T-helper 1 cell treated with Interleukin-12 subunit alpha and Interleukin-12 subunit beta and Interleukin-4 antibody, amounts not matched to agents 30 μg/mL and 1 μg/mL, for 36 hours (primary cell): ENCODE measurements around the gene SDK1.

Source experiments
- H3K27ac Mint-ChIP-seq: one replicate; pipeline ENCODE4 v1.8.0; 2021; ENCODE audit warnings: mild to moderate bottlenecking, mixed read lengths
- H3K27me3 Mint-ChIP-seq: one replicate; pipeline ENCODE4 v1.8.0; 2021; ENCODE audit warnings: low read depth, mixed read lengths
- H3K36me3 Mint-ChIP-seq: one replicate; pipeline ENCODE4 v1.8.0; 2021; ENCODE audit warnings: low read depth, mixed read lengths
- H3K4me1 Mint-ChIP-seq: one replicate; pipeline ENCODE4 v1.8.0; 2021; ENCODE audit warnings: low read depth, mixed read lengths
- H3K4me3 Mint-ChIP-seq: one replicate; pipeline ENCODE4 v1.8.0; 2021; ENCODE audit warnings: mild to moderate bottlenecking, moderate library complexity, mixed read lengths
- H3K9me3 Mint-ChIP-seq: one replicate; pipeline ENCODE4 v1.8.0; 2021; ENCODE audit warnings: mixed read lengths

Gene SDK1

DNA sequence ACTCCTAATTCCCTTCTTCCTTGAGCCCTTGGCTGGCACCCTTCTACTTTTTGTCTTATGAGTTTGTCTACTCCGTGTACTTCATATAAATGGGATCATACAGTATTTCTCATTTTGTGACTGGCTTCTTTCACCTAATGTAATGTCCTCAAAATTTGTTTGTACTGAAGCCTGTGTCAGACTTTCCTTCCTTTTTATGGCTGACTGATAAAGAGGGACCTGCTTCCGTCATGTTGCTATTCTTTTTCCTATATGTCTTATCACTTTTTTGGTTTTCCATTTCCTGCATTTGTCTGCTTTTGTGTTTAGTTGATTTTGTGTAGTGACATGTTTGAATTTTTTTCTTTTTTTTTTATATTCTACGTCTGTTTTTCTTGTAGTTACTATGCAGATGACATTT, 470.9 kb downstream of the SDK1 start:
- Mint-ChIP-seq H3K4me1 (no peaks in the 10 kb centered on the region), H3K9me3 (no peaks in the 10 kb centered on the region), H3K4me3 (no peak overlapping the region), H3K27ac (no peak overlapping the region), H3K36me3 (no peaks in the 10 kb centered on the region), H3K27me3 (no peaks in the 10 kb centered on the region)

DNA sequence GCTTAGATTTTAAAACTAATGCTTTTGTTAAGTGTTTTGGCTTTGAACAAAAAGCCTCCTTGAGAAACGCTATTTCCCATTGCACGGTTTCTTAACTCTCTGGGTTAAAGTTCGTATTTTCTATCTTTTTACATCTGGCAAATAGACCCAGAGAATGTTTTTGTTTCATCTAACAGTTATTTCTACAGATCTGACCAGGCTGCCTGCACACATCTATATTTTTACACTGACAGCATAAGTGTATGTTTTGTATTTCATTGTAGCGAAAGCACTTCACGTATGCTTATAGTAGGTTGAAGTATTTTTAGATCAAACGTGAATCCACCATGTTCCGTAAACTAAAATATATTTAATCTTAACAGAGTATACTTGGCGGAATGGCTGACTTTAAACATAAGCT, 477.3 kb downstream of the SDK1 start:
- H3K36me3 Mint-ChIP-seq, result no peaks in the 10 kb centered on the region
- no peaks in the 10 kb centered on the region for H3K4me1 Mint-ChIP-seq
- no peak overlapping the region for H3K27ac Mint-ChIP-seq
- peaks cover 19% of the 10 kb centered on the region for H3K9me3 Mint-ChIP-seq
- H3K4me3 Mint-ChIP-seq, result no peak overlapping the region
- H3K27me3 Mint-ChIP-seq, result no peaks in the 10 kb centered on the region

DNA sequence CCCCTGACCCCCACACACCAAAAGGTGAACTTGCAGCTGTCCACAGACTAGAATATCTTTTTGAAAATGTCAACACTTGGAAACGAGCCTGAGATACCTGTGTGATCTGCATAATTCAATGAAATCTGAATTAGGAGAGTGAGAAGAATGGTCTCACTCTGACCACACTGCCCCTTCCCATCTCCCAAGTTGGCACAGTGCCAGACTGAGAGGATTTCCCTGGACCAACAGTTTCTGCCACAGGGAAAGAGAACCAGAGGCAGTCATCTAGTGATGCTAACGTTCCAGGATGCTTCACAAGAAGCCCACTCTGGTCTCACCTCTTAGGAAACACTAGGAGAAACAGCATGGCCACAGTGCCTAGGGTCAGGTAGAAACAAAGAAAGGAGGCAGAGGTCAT, 479.0 kb downstream of the SDK1 start:
- Mint-ChIP-seq H3K27me3 (peaks cover 5% of the 10 kb centered on the region), H3K9me3 (peaks cover 19% of the 10 kb centered on the region), H3K36me3 (no peaks in the 10 kb centered on the region), H3K27ac (no peak overlapping the region), H3K4me1 (no peaks in the 10 kb centered on the region), H3K4me3 (no peak overlapping the region)

DNA sequence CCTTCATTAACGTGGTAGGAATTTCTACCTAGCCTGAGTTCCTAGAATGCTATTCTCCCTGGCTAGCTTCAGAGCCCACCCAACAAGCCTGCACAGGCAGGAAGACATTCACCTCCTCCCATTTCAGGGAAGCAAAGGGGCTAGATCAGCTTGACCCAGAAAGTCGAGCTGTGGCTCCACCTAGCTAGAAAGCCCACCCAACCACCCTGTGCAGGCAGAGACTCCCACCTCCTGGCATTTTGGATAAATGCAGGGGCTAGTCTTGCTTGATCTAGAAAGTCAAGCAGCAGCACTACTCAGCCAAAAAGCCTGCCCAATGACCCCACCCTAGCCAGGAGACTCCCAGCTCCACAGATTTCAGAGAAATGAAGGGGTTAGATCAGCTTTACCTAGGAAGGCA, 479.5 kb downstream of the SDK1 start:
- Mint-ChIP-seq H3K36me3 (no peaks in the 10 kb centered on the region), H3K4me1 (no peaks in the 10 kb centered on the region), H3K9me3 (peaks cover 19% of the 10 kb centered on the region), H3K27ac (no peak overlapping the region), H3K4me3 (no peak overlapping the region), H3K27me3 (peaks cover 7% of the 10 kb centered on the region)

DNA sequence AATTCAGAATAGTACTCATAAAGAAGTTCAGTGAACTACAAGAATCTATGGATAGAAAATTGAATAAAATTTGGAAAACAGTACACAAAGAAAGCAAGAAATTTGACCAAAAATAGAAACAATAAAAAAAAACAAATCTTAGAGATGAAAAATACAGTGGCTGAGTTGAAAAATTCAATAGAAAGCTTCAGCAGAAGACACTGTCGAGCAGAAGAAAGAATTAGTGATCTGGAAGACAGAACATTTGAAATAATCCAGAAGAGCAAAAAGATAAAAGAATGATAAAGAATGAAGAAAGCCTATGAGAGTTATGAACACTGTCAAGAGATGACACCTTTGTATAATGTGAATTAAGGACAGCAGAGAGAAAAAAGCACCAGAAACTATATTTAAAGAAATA, 480.6 kb downstream of the SDK1 start:
- Mint-ChIP-seq H3K27ac (no peak overlapping the region), H3K9me3 (peaks cover 19% of the 10 kb centered on the region), H3K4me1 (no peaks in the 10 kb centered on the region)

DNA sequence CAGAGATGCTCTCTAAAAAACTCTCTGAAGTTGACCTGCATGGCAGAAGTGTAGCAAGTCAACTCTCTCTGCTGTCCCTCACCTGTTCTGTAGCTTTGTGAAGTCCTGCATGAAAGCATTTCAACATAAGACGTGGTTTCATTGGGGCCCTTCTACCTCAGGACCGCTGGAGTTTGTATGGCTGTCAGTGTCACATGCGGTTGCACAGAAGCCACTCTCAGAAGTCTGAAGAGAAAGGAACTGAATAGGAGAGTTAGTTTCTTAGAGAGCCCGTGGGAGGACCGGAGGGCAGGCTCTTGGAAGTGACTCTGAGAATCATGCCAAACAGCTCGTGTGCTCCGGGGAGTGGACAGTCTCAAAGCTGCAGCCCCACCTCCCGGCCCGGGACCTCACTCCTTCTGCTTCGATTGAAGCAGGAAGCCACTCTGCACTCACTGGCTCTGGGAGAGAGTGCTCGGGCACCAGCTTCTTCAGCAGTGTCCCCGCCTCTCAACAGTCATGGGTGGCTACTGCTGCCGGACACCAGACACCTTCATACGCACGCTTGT, 486.7 kb downstream of the SDK1 start:
- no peaks in the 10 kb centered on the region for H3K36me3 Mint-ChIP-seq
- H3K27me3 Mint-ChIP-seq, result peaks cover 7% of the 10 kb centered on the region
- no peak overlapping the region for H3K4me3 Mint-ChIP-seq
- no peak overlapping the region for H3K27ac Mint-ChIP-seq
- H3K4me1 Mint-ChIP-seq, result no peaks in the 10 kb centered on the region
- H3K9me3 Mint-ChIP-seq, result no peaks in the 10 kb centered on the region

More for the DNA sequence above, 480.6 kb downstream of the SDK1 start:
- H3K36me3 Mint-ChIP-seq, result no peaks in the 10 kb centered on the region
- H3K27me3 Mint-ChIP-seq, result peaks cover 7% of the 10 kb centered on the region
- H3K4me3 Mint-ChIP-seq, result no peak overlapping the region

DNA sequence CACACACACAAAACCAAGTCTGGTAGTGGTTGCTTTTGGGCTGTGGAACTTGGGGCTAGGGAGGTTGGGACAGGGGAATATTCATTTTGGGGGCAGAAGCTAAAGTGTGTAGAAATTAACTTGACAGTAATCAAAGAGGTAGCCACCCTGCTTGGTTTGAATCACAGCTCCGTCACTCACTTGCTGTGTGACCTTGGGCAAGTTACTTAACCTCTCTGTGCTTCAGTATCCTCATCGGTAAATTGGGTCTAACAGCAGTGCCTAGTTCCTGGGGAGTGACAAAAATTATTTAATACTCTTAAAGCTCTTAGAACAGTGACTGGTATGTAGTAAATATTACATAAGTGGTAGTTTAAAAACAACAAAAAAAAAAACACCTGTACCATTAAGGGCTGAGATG, 489.8 kb downstream of the SDK1 start:
- no peaks in the 10 kb centered on the region for H3K36me3 Mint-ChIP-seq
- H3K4me3 Mint-ChIP-seq, result no peak overlapping the region
- H3K27ac Mint-ChIP-seq, result no peak overlapping the region
- no peaks in the 10 kb centered on the region for H3K27me3 Mint-ChIP-seq
- no peaks in the 10 kb centered on the region for H3K9me3 Mint-ChIP-seq
- H3K4me1 Mint-ChIP-seq, result no peaks in the 10 kb centered on the region

DNA sequence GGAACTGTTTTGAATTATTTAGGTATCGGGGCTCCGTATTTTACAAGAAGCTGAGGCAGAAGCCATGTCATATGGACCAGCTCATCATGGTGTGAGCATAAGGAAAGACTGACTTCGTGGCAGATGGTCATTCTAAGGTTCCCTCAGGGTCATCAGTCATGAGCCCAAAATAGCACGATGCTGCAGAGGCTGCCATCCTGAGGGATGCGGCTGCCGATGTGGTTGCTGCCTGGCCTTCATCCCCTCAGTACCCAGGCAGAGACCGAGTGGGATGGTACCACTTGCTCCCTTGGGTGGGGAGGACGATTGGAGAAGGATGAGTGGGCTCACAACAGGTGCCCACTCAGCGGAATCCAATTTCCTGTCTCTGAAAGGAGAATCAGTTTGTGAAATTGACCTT, 490.3 kb downstream of the SDK1 start:
- Mint-ChIP-seq H3K4me1 (no peaks in the 10 kb centered on the region), H3K9me3 (no peaks in the 10 kb centered on the region), H3K27me3 (no peaks in the 10 kb centered on the region), H3K4me3 (no peak overlapping the region), H3K27ac (no peak overlapping the region), H3K36me3 (no peaks in the 10 kb centered on the region)

DNA sequence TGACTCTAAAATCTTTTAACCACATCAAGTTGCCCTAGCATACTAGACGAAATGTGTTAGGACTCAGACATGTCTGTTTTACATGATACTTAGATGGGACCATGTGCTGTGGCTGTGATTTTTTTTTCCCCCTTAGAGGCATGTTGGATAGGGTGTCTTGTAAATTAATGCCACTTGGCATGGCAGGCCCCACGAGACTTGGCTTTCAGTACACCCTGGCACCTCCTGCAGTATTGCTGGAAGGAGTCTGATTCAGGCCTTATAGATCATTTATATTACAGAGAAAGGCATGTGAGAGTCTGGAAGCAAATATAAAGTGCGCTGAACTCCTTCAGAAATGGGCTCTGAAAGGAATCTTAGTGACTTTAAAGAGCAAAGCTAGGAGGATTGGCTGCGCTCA, 494.1 kb downstream of the SDK1 start:
- H3K36me3 Mint-ChIP-seq, result no peaks in the 10 kb centered on the region
- H3K27ac Mint-ChIP-seq, result no peak overlapping the region
- peaks cover 4% of the 10 kb centered on the region for H3K27me3 Mint-ChIP-seq
- H3K4me1 Mint-ChIP-seq, result no peaks in the 10 kb centered on the region
- H3K9me3 Mint-ChIP-seq, result no peaks in the 10 kb centered on the region
- no peak overlapping the region for H3K4me3 Mint-ChIP-seq

DNA sequence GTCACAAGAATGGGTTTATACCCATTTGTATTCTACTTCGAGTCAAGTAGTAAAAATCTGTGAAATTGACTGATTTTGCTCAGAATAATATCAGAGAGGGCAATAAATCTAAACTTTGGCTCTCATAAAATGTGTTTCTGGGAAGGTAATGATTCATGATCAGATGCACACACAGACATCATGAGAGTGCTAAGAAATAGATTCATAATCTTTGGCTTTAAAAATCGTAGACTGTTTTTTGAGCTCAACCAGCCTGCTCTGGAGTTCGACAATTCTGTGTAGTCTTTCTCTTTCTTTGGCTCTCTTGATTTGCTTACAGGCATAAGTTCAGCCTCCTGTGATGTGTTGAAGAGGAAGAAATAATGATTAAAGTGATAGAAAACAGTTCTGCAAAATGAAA, 494.7 kb downstream of the SDK1 start:
- no peak overlapping the region for H3K27ac Mint-ChIP-seq
- no peaks in the 10 kb centered on the region for H3K9me3 Mint-ChIP-seq
- H3K36me3 Mint-ChIP-seq, result no peaks in the 10 kb centered on the region
- peaks cover 4% of the 10 kb centered on the region for H3K27me3 Mint-ChIP-seq
- H3K4me1 Mint-ChIP-seq, result no peaks in the 10 kb centered on the region
- no peak overlapping the region for H3K4me3 Mint-ChIP-seq

DNA sequence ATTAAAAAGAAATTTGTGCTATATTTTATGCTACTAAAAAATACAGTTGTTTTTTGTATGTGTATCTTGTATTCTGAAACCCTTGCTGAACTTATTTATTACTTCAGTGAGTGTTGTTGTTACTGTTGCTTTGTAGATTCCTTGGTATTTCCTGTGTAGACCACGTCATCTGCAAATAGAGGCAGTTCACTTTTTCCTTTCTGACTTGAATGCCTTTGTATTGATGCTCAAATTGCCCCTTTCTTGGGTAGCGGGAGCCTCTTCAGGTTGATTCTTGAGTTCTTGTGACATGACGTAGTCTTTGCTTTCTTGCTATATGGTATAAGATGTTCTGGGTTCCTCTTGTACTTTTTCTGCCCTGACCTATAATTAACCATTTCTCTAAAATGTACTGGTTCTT, 504.1 kb downstream of the SDK1 start:
- Mint-ChIP-seq H3K4me3 (no peak overlapping the region), H3K36me3 (no peaks in the 10 kb centered on the region), H3K4me1 (no peaks in the 10 kb centered on the region), H3K27me3 (no peaks in the 10 kb centered on the region), H3K9me3 (no peaks in the 10 kb centered on the region), H3K27ac (no peak overlapping the region)

DNA sequence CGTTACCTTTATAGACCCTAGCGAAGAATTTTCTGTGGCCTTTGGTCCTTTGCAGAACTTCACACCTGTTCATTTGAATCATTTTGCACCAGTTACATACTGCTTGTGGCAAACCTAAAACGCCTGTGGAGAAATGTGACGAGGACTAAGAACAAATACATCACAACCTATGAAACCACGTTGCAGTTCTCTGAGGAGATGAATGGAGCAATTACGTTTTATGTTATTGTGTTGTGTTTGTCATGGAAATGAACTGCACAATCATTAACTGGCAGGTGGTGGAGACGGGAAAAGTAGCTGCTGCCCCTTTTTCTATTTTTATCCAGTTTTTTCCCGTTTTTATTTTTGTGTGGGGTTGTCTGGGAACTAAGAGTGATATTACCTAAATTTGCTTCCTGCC, 505.5 kb downstream of the SDK1 start:
- Mint-ChIP-seq H3K4me1 (no peaks in the 10 kb centered on the region), H3K4me3 (no peak overlapping the region), H3K36me3 (no peaks in the 10 kb centered on the region), H3K9me3 (no peaks in the 10 kb centered on the region), H3K27ac (no peak overlapping the region), H3K27me3 (no peaks in the 10 kb centered on the region)

DNA sequence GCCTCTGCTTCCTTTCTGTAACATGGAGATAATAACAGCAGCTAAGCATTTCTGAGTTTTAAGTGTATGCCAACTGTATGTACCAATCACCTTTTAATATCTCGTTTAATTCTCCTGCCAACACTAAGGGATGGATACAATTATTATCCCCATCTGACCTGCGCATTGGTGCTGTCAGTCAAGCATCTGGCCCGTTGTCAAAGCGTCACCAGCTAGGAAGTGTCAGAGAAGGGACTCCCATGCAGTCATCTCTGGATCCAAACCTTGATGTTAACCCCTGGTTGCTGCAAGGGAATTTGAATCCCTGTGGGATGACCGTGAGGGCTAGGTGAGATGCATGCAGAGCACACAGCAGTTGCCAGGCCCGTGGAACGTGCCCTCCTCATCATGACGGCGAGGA, 506.8 kb downstream of the SDK1 start:
- Mint-ChIP-seq H3K27ac (no peak overlapping the region), H3K27me3 (no peaks in the 10 kb centered on the region), H3K4me3 (no peak overlapping the region), H3K9me3 (no peaks in the 10 kb centered on the region), H3K36me3 (no peaks in the 10 kb centered on the region), H3K4me1 (no peaks in the 10 kb centered on the region)

DNA sequence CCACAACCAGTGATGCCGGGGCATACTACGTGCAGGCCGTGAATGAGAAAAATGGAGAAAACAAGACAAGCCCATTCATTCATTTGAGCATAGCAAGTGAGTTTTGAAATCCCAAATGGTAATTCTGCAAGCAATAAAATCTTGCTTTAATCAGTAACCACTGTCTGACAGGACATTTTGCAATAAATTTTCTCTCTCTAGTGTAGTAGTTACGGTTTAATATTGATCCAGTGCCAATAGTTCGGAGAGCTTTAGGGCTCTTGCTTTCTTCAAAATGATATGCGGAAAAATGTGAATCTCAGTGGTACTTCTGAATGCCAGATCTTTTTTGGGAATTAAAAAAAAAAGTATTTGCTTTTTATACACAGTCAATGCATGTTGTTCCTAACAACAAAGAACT, 520.4 kb downstream of the SDK1 start:
- Mint-ChIP-seq H3K27ac (no peak overlapping the region), H3K4me3 (no peak overlapping the region), H3K4me1 (no peaks in the 10 kb centered on the region), H3K36me3 (no peaks in the 10 kb centered on the region), H3K27me3 (no peaks in the 10 kb centered on the region), H3K9me3 (no peaks in the 10 kb centered on the region)

DNA sequence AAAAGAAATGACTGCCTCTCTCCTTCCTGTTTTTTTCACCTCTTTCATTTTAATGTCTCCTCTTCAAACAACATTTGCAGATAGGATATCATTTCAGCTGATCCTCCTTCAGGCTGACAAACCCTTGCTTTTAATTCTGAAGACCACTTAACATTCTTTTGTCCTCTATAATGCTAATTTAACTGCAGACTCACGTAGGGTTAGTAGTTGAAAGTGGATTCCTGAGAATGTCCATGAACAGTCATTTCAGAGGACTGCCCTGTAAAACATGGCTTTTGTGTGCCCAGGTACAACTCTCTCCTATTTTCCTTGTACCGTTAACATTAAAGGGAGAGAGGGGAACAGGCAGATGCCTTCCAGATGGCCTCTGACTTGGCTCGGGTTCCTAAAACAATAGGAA, 524.4 kb downstream of the SDK1 start:
- Mint-ChIP-seq H3K27ac (no peak overlapping the region), H3K4me1 (no peaks in the 10 kb centered on the region), H3K36me3 (no peaks in the 10 kb centered on the region), H3K4me3 (no peak overlapping the region), H3K9me3 (no peaks in the 10 kb centered on the region), H3K27me3 (no peaks in the 10 kb centered on the region)

DNA sequence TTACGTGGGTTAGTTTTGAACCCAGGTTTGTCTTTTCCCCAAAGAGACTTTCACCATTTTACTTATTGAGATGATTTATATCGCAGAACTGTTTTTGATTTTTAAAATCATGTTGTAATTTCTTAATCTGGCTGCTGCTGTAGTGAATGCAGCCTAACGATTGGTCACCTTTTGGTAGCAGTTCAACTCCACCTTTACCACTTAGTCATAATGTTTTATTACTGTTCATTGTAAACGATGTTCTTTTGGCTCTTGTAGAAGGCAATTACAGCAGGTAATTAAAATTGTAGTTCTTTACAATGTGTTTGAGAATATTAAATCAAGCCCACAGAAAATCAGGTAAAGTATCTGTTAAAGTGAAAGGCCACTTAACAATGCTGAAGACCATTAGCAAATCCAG, 531.1 kb downstream of the SDK1 start:
- Mint-ChIP-seq H3K4me1 (no peaks in the 10 kb centered on the region), H3K4me3 (no peak overlapping the region), H3K9me3 (no peaks in the 10 kb centered on the region), H3K36me3 (no peaks in the 10 kb centered on the region), H3K27me3 (no peaks in the 10 kb centered on the region), H3K27ac (no peak overlapping the region)
